ENCODE results near the gene CXCR1.
A peak's percentile ranks its signal among the peaks of the same experiment; 100 is the strongest.
"Not testable (repeated sequence)": the region's sequence is repeated elsewhere in the genome, so short reads cannot be mapped to it uniquely, and the experiment has no call there.

CXCR1 gene

GRCh38 chr2:218187296-218188015, 20.7 kb upstream of the CXCR1 start:
- no peak for TF ChIP-seq Cebpa-rat (IDR thresholded peaks at IDR 0.05)
- H3K9ac ChIP-seq: no peak overlapping the region
- H3K4me1 ChIP-seq: no peaks in the 10 kb centered on the region
- no peaks in the 10 kb centered on the region for H3K27me3 ChIP-seq
- no peaks in the 10 kb centered on the region for H3K9me3 ChIP-seq
- H3K4me3 ChIP-seq: no peak overlapping the region
- H3K4me2 ChIP-seq: no peak overlapping the region
- H4K20me1 ChIP-seq: no peaks in the 10 kb centered on the region
- no peak overlapping the region for H3K27ac ChIP-seq
- no peaks in the 10 kb centered on the region for H3K36me3 ChIP-seq

- no peak overlapping the region for H3K27ac ChIP-seq
- H3K4me1 ChIP-seq: no peaks in the 10 kb centered on the region
- H3K9me3 ChIP-seq: no peaks in the 10 kb centered on the region
- H3K9ac ChIP-seq: no peak overlapping the region
- no peaks in the 10 kb centered on the region for H3K36me3 ChIP-seq
- no peak overlapping the region for H3K4me2 ChIP-seq
- H3K4me3 ChIP-seq: no peak overlapping the region
- TF ChIP-seq Cebpa-rat (IDR thresholded peaks at IDR 0.05): no peak
- no peaks in the 10 kb centered on the region for H3K27me3 ChIP-seq
- no peaks in the 10 kb centered on the region for H4K20me1 ChIP-seq
Observed at GRCh38 chr2:218186876-218187275, 20.1 kb upstream of the CXCR1 start.

GRCh38 chr2:218186355-218186766, 19.6 kb upstream of the CXCR1 start:
- Histone ChIP-seq H4K20me1 (no peaks in the 10 kb centered on the region), H3K9me3 (no peaks in the 10 kb centered on the region), H3K4me2 (no peak overlapping the region), H3K4me3 (no peak overlapping the region), H3K27ac (no peak overlapping the region), H3K27me3 (no peaks in the 10 kb centered on the region), H3K4me1 (no peaks in the 10 kb centered on the region), H3K36me3 (no peaks in the 10 kb centered on the region), H3K9ac (no peak overlapping the region)
- TF ChIP-seq Cebpa-rat (IDR thresholded peaks at IDR 0.05): no peak

GRCh38 chr2:218184331-218184730, 17.6 kb upstream of the CXCR1 start:
- no peaks in the 10 kb centered on the region for H3K9me3 ChIP-seq
- no peak overlapping the region for H3K4me3 ChIP-seq
- TF ChIP-seq Cebpa-rat (IDR thresholded peaks at IDR 0.05): no peak

GRCh38 chr2:218180467-218181114, 13.8 kb upstream of the CXCR1 start:
- no peak for TF ChIP-seq Cebpa-rat (IDR thresholded peaks at IDR 0.05)
- Histone ChIP-seq H3K27me3 (no peaks in the 10 kb centered on the region), H3K9me3 (no peaks in the 10 kb centered on the region), H3K27ac (no peak overlapping the region), H3K4me3 (no peak overlapping the region), H3K4me2 (no peak overlapping the region), H4K20me1 (no peaks in the 10 kb centered on the region), H3K36me3 (no peaks in the 10 kb centered on the region), H3K4me1 (no peaks in the 10 kb centered on the region), H3K9ac (no peak overlapping the region)

More at GRCh38 chr2:218184331-218184730, 17.6 kb upstream of the CXCR1 start:
- Histone ChIP-seq H3K4me1 (no peaks in the 10 kb centered on the region), H3K36me3 (no peaks in the 10 kb centered on the region), H3K27me3 (no peaks in the 10 kb centered on the region), H3K9ac (no peak overlapping the region), H3K27ac (no peak overlapping the region), H3K4me2 (no peak overlapping the region), H4K20me1 (no peaks in the 10 kb centered on the region)

GRCh38 chr2:218179782-218180181, 13.0 kb upstream of the CXCR1 start:
- TF ChIP-seq Cebpa-rat (IDR thresholded peaks at IDR 0.05): no peak
- Histone ChIP-seq H3K9ac (no peak overlapping the region), H3K9me3 (no peaks in the 10 kb centered on the region)

GRCh38 chr2:218172845-218173244, 6.1 kb upstream of the CXCR1 start:
- Histone ChIP-seq H3K4me2 (no peak overlapping the region), H3K4me3 (no peak overlapping the region), H3K9ac (no peak overlapping the region), H3K36me3 (no peaks in the 10 kb centered on the region), H3K4me1 (no peaks in the 10 kb centered on the region), H3K27me3 (no peaks in the 10 kb centered on the region), H4K20me1 (no peaks in the 10 kb centered on the region), H3K9me3 (no peaks in the 10 kb centered on the region), H3K27ac (no peak overlapping the region)
- TF ChIP-seq Cebpa-rat (IDR thresholded peaks at IDR 0.05): no peak

More at GRCh38 chr2:218179782-218180181, 13.0 kb upstream of the CXCR1 start:
- Histone ChIP-seq H3K4me1 (no peaks in the 10 kb centered on the region), H3K4me3 (no peak overlapping the region), H3K27me3 (no peaks in the 10 kb centered on the region), H3K27ac (no peak overlapping the region), H3K36me3 (no peaks in the 10 kb centered on the region), H4K20me1 (no peaks in the 10 kb centered on the region), H3K4me2 (no peak overlapping the region)

- H3K4me3 ChIP-seq, H3K27ac ChIP-seq, H3K9me3 ChIP-seq, H3K4me1 ChIP-seq, H3K4me2 ChIP-seq, H4K20me1 ChIP-seq, H3K36me3 ChIP-seq, H3K9ac ChIP-seq, H3K27me3 ChIP-seq: not testable (repeated sequence)
Observed at GRCh38 chr2:218171744-218172143, 5.0 kb upstream of the CXCR1 start.

- Histone ChIP-seq H3K9ac (no peak overlapping the region), H3K36me3 (no peaks in the 10 kb centered on the region), H3K9me3 (no peaks in the 10 kb centered on the region), H3K4me1 (peaks cover 8% of the 10 kb centered on the region), H3K27ac (no peak overlapping the region), H3K4me3 (no peak overlapping the region), H3K27me3 (no peaks in the 10 kb centered on the region), H4K20me1 (no peaks in the 10 kb centered on the region), H3K4me2 (peak overlapping the region; percentile 10; the same call in 1 of the 2 replicates)
- no peak for TF ChIP-seq Cebpa-rat (IDR thresholded peaks at IDR 0.05)
Observed at GRCh38 chr2:218169757-218170546, 3.2 kb upstream of the CXCR1 start.
